ENCODE data around the gene TWSG1.
A peak's percentile ranks its signal among the peaks of the same experiment; 100 is the strongest.

TWSG1 gene

DNA sequence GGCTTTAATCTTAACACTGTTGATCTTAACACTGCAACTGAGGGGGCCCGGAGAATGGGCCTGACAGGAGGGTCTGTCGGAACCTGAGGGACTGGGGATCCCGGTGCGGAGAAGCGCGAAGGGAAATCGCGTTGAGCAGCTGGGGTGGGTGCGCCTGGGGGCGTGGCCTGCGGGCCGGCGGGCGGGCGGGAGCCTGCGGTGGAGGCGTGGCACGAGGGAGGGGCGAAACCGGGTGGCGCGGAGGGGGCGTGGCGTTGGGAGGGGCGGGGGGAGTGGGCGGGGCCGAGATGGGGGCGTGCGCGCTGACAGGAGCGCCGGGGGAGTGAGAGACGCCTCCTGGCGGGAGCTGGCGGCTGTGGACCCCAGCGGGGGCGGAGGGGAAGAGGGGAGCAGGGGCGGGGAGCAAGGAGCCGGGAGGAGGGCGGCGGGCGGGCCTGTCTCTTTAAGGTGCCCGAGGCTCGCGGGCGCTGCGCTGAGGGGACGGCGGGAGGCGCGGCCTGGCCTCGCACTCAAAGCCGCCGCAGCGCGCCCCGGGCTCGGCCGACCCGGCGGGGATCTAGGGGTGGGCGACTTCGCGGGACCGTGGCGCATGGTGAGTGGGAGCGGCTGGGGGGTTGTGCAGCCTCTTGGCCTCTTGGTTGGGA is at the start of gene TWSG1:
Gene TWSG1 (plus strand): TSS at position 445 of the 644 bp plus-strand sequence. CDS start 2,457 bp downstream, outside the sequence.
- peak; percentile 83 to 88 (median 86) for DNase-seq (ENCODE audit: low read depth in 2 of 3, low spot score in 2 of 3)

GRCh38 chr18:9285604-9286003 is 49.0 kb upstream of the TWSG1 start:
- DNase-seq (ENCODE audit: low read depth in 2 of 3, low spot score in 2 of 3), result no peak

GRCh38 chr18:9287036-9287435 is 47.5 kb upstream of the TWSG1 start:
- DNase-seq (ENCODE audit: low read depth in 2 of 3, low spot score in 2 of 3), result no peak

- DNase-seq (ENCODE audit: low read depth in 2 of 3, low spot score in 2 of 3), result no peak
Measured at GRCh38 chr18:9289698-9290097, 44.9 kb upstream of the TWSG1 start.

DNA sequence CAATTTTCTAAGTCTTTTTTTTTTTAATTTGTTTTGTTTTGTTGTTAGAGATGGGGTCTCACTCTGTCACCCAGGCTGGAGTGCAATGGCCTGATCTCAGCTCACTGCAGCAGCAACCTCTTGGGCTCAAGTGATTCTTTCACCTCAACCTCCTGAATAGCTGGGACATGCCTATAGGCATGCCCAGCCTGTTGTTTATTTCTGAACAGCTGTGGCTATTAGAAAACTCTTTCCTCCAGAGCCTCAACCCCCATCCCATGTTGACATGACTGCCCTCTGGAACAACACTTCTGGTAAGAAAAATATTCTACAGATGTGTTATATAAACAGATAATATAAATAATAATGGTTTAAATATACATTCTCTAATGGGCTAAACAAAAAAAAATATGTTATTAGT is 44.4 kb upstream of the TWSG1 start:
- no peak for DNase-seq (ENCODE audit: low read depth in 2 of 3, low spot score in 2 of 3)

DNA sequence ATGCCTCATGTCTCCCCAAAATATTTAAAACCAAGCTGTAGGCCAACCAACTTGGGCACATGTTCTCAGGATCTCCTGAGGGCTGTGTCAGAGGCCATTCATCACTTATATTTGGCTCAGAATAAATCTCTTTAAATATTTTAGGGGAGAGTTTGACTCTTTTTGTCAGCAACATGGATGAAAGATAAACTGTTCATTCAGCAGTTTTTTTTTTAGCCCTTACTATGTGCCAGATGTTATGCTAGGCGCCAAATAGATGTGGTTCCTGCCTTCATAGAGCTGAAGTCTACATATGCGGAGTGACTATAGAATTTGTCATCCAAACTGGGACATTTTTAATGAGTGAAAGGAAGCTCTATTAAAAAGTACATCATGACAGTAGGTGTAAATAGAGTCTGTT is 42.5 kb upstream of the TWSG1 start:
- DNase-seq (ENCODE audit: low read depth in 2 of 3, low spot score in 2 of 3), result no peak

DNA sequence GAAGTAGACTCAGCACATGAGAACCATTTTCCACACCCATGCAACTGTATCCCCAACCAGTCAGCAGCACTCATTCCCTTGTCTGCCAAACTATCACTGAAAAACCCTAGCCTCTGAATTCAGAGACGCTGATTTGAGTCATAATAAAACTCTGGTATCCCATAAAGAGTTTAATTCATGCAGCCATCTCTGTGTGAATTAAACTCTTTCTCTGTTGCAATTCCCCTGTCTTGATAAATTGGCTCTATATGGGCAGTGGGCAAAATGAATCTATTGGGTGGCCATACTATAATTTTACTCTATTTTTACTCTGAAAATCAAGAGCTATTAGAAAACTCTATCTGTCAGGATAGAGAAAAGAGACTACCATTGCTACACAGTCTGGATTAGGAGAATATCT is 40.6 kb upstream of the TWSG1 start:
- DNase-seq (ENCODE audit: low read depth in 2 of 3, low spot score in 2 of 3), result no peak

- no peak for DNase-seq (ENCODE audit: low read depth in 2 of 3, low spot score in 2 of 3)
Measured at GRCh38 chr18:9296233-9297006, 38.2 kb upstream of the TWSG1 start.

DNA sequence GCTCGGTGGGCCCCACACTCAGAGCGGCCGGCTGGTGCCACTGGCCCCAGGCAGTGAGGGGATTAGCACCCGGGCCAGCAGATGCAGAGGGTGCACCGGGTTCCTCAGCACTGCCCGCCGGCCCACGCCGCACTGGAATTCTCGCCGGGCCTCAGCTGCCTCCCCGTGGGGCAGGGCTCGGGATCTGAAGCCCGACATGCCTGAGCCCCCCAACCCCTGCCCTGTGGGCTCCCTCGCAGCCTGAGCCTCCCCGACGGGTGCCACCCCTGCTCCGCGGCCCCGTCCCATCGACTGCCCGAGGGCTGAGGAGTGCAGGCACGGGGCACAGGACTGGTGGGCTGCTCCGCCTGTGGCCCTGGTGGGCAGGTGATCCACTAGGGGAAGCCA is 37.6 kb upstream of the TWSG1 start:
- no peak for DNase-seq (ENCODE audit: low read depth in 2 of 3, low spot score in 2 of 3)

DNA sequence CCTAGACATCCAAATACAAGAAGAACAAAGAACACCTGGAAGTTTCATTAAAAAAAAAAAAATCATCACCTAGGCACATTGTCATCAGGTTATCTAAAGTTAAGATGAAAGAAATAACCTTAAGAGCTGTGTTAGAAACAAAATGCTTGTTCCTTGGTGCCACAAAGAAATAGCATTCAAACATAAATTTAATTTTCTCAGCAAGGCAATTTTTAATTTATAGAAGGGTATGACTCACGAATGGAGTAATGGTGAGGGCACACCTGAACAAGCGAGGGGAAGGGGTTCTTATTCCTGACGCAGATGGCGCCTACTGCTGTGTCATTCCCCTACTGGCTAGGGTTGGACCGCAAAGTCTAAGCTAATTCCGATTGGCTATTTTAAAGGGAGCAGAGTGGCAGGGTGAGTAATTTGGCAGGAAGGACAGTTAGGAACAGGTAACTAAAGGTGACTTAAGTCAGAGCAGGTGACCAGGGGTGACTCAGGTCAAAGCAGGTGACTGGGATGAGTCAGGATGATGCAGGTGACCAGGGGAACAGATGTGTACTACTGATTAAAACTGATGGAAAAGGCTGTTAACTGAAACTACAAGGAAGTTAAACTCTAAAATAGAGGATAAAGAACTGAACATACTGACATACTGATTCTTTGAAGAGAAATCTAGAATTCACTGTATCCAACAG is 30.0 kb upstream of the TWSG1 start:
- no peak for DNase-seq (ENCODE audit: low read depth in 2 of 3, low spot score in 2 of 3)

GRCh38 chr18:9319333-9319732 is 15.2 kb upstream of the TWSG1 start:
- DNase-seq (ENCODE audit: low read depth in 2 of 3, low spot score in 2 of 3), result no peak

GRCh38 chr18:9321017-9321452 is 13.5 kb upstream of the TWSG1 start:
- no peak for DNase-seq (ENCODE audit: low read depth in 2 of 3, low spot score in 2 of 3)

GRCh38 chr18:9321736-9322135 is 12.8 kb upstream of the TWSG1 start:
- DNase-seq (ENCODE audit: low read depth in 2 of 3, low spot score in 2 of 3), result no peak

- DNase-seq (ENCODE audit: low read depth in 2 of 3, low spot score in 2 of 3), result no peak
Measured at GRCh38 chr18:9322744-9323143, 11.8 kb upstream of the TWSG1 start.

GRCh38 chr18:9323750-9324445 is 10.7 kb upstream of the TWSG1 start:
- DNase-seq (ENCODE audit: low read depth in 2 of 3, low spot score in 2 of 3), result no peak

GRCh38 chr18:9325716-9326115 is 8.9 kb upstream of the TWSG1 start:
- no peak for DNase-seq (ENCODE audit: low read depth in 2 of 3, low spot score in 2 of 3)

DNA sequence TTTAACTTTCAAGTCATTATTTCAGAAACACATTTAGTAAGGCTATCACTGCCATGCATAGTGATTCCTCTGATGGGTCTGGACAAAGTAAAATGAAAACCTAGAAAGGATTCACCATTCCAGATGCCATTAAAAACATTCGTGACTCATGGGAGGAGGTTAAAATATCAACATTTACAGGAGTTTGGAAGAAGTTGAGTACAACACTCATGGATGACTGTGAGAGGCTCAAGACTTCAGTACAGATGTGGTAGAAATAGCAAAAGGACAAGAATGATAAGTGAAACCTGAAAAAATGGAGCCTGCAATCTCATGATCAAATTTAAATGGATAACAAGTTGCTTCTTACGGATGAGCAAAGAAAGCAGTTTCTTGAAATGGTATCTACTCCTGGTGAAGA is 5.8 kb upstream of the TWSG1 start:
- DNase-seq (ENCODE audit: low read depth in 2 of 3, low spot score in 2 of 3), result no peak

GRCh38 chr18:9329471-9329870 is 5.1 kb upstream of the TWSG1 start:
- no peak for DNase-seq (ENCODE audit: low read depth in 2 of 3, low spot score in 2 of 3)

DNA sequence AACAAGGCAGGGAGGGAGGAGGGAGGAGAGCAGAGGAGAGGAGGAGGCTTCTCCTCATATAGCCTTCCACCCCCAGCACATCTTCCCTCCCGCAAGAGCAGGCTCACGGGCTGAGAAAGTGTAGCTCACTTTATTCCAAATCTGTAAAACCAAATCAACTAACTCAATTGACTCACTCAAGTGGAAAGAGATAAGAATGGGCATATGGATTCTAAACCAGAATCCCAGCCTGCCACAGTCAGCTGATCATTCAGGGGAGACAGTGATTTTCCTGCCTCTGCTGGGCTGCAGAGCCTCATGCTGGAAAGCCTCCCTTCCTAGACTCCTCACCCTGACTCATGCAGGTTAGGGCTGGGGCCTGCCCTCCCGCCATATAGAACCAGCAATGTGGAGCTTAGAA is 4.2 kb upstream of the TWSG1 start:
- DNase-seq (ENCODE audit: low read depth in 2 of 3, low spot score in 2 of 3), result no peak

DNA sequence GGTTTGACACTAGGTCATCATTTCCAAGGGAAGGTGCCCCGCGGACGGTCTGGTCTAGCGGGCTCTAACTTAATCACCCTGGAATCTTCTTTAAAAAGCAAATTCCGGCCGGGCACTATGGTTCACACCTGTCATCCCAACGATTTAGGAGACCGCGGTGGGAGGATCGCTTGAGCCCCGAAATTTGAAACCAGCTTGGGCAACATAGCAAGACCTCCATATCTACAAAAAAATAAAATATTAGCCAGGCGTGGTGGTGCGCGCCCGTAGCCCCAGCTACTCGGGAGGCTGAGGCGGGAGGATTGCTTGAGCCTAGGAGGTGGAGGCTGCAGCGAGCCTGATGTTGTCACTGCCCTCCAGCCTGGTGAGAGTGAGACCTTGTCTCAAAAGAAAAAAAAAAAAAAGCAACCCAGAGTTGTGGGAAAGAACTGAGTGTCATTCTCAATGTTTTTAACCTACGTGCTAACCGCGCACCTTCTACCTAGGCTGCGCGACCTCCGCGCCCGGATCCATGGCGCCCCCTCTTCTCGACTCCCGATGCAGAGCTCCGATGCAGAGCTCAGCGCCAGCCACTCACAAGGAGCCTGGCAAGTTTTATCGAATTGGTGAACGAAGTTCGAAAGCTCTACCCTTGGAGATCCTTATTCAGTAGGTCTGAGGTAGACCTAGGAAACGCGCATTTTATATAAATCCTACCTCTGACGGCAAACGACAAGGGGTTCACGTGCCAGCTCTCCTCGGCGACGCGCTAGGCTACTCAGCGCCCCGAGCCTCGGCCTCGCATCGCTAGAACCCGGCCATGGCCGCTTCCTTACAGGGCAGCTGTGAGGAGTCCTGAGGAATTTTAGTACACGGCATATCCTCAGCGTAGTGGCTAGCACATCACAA is 888 bp upstream of the TWSG1 start:
- DNase-seq (ENCODE audit: low read depth in 2 of 3, low spot score in 2 of 3), result peak in 2 of 3 experiments; percentile 2
